Endothelial cell of umbilical vein (primary cell): Measurements from ENCODE around the gene PRMT1. TPM values are rescaled to one million over a fixed set of nuclear protein-coding genes. Genes with fewer than 3 reads are reported as not detected.

Source experiments
- BruUV-seq: library from RNA; stranded (reverse); fragments of 400-500 nt; replicated peaks from 2 replicates; lab custom pipeline; 2021; lab: Mats Ljungman, UMichigan
- CTCF ChIA-PET: fragments of 300-600, 350-600 bp; sonication (Branson Sonifier 250); formaldehyde crosslinking; loops from one replicate; lab custom pipeline; 2021; ENCODE audit warnings: antibody characterized with exemption, inconsistent platforms; lab: Charles Lee
- POLR2A ChIA-PET: fragments of 300-600, 350-600 bp; sonication (Branson Sonifier 250); formaldehyde crosslinking; loops from one replicate; lab custom pipeline; 2021; ENCODE audit warnings: antibody characterized with exemption, inconsistent platforms; lab: Charles Lee
- DNase-seq: peaks from one replicate; pipeline ENCODE4 v3.0.0-alpha.2; 2011; ENCODE audit warnings: low read depth, low spot score
- FAIRE-seq: peaks from 2 replicates; lab custom pipeline; 2011; peaks lifted over from hg19 to GRCh38; lab: Jason Lieb, UNC
- H2AFZ ChIP-seq: 2 replicates; pipeline ENCODE4 v1.6.0; 2012; ENCODE audit warnings: low read depth, low read length, control low read depth, inconsistent platforms
- H3K27ac ChIP-seq: 2 replicates; pipeline ENCODE4 v1.5.1; 2011; ENCODE audit warnings: low read depth, mild to moderate bottlenecking, control low read depth, low read length, moderate library complexity; ENCODE audit not compliant: insufficient read depth
- H3K27me3 ChIP-seq, 2 experiments: 2 replicates each; pipeline versions ENCODE4 v1.6.0 to v1.6.1; 2011; ENCODE audit warnings: low read length in 2 of 2, mixed read lengths in 1 of 2; ENCODE audit not compliant: control insufficient read depth in 2 of 2, insufficient read depth in 2 of 2
- H3K36me3 ChIP-seq, 2 experiments: 2 replicates in 1 of 2; 3 replicates in 1 of 2; pipeline ENCODE4 v1.5.1; 2011; ENCODE audit warnings: low read length in 2 of 2, mild to moderate bottlenecking in 1 of 2, moderate library complexity in 1 of 2; ENCODE audit not compliant: control insufficient read depth in 2 of 2, insufficient read depth in 2 of 2; ENCODE audit errors: extremely low read depth in 1 of 2
- H3K4me1 ChIP-seq: 3 replicates; pipeline ENCODE4 v1.5.1; 2011; ENCODE audit warnings: mild to moderate bottlenecking, low read length; ENCODE audit not compliant: control insufficient read depth, insufficient read depth; ENCODE audit errors: extremely low read depth
- H3K4me2 ChIP-seq: 2 replicates; pipeline ENCODE4 v1.6.1; 2011; ENCODE audit warnings: low read length, control low read depth, mixed read lengths; ENCODE audit not compliant: insufficient read depth
- H3K4me3 ChIP-seq, 3 experiments: fragments of 200-600 bp in 1 of 3; sonication (generic), shearing (Covaris generic) in 1 of 3; replicated peaks in 1 of 3; 2 replicates each; pipeline ENCODE4 v1.5.1; 2011 to 2016; ENCODE audit warnings: control low read depth in 3 of 3, low read length in 3 of 3, mild to moderate bottlenecking in 2 of 3, inconsistent platforms in 1 of 3, low read depth in 1 of 3, moderate library complexity in 1 of 3; ENCODE audit not compliant: insufficient read depth in 1 of 3
- H3K79me2 ChIP-seq: 2 replicates; pipeline ENCODE4 v1.6.0; 2012; ENCODE audit warnings: low read length, inconsistent platforms; ENCODE audit not compliant: control insufficient read depth, insufficient read depth
- H3K9ac ChIP-seq: replicated peaks from 2 replicates; pipeline ENCODE3; 2011; ENCODE audit warnings: low read length, control low read depth; ENCODE audit not compliant: insufficient read depth; ENCODE audit errors: extremely low read depth
- H3K9me1 ChIP-seq: replicated peaks from 3 replicates; pipeline ENCODE4 v1.6.0; 2011; ENCODE audit warnings: mild to moderate bottlenecking, low read length; ENCODE audit not compliant: control insufficient read depth, insufficient read depth; ENCODE audit errors: extremely low read depth
- H3K9me3 ChIP-seq: replicated peaks from 2 replicates; pipeline ENCODE4 v1.5.1; 2012; ENCODE audit warnings: low read length, inconsistent platforms; ENCODE audit not compliant: control insufficient read depth, insufficient read depth
- H4K20me1 ChIP-seq: replicated peaks from 2 replicates; pipeline ENCODE3; 2011; ENCODE audit warnings: mild to moderate bottlenecking, low read length; ENCODE audit not compliant: control insufficient read depth, insufficient read depth; ENCODE audit errors: extremely low read depth
- EZH2 ChIP-seq: IDR thresholded peaks from 2 replicates; pipeline ENCODE4 v1.6.1; 2012; ENCODE audit warnings: borderline replicate concordance, low read depth, mild to moderate bottlenecking, moderate library complexity, low read length, inconsistent platforms; ENCODE audit not compliant: severe bottlenecking
- FOS ChIP-seq: IDR thresholded peaks from 2 replicates; pipeline ENCODE4 v1.6.1; 2011; ENCODE audit warnings: mild to moderate bottlenecking, low read length, moderate library complexity, borderline replicate concordance; ENCODE audit not compliant: insufficient read depth
- GATA2 ChIP-seq: IDR thresholded peaks from 2 replicates; pipeline ENCODE4 v1.7.0; 2011; ENCODE audit warnings: low read depth, mild to moderate bottlenecking, moderate library complexity, mixed read lengths, low read length; ENCODE audit not compliant: insufficient read length, insufficient read depth
- JUN ChIP-seq: IDR thresholded peaks from 2 replicates; pipeline ENCODE4 v1.6.1; 2011; ENCODE audit warnings: borderline replicate concordance, low read depth; ENCODE audit not compliant: insufficient read length, insufficient read depth
- MYC ChIP-seq: IDR thresholded peaks from one replicate; pipeline ENCODE4 v1.6.1; 2011; ENCODE audit warnings: mild to moderate bottlenecking, low read depth, low read length
- POLR2A ChIP-seq: IDR thresholded peaks from 2 replicates; pipeline ENCODE4 v1.6.1; 2012; ENCODE audit warnings: low read depth, mild to moderate bottlenecking, control low read depth, low read length
- POLR2AphosphoS5 ChIP-seq: IDR thresholded peaks from 2 replicates; pipeline ENCODE4 v1.6.1; 2012; ENCODE audit warnings: low read depth, mild to moderate bottlenecking, control low read depth, low read length, moderate library complexity; ENCODE audit not compliant: insufficient read depth
- dilution Hi-C: fragments of 300-500 bp; cut with MboI; formaldehyde crosslinking; loops from one replicate; pipeline ENCODE4 v1.15.0; 2019; ENCODE audit warnings: low sequenced_read_pairs; ENCODE audit not compliant: extremely low pct_ligation_motif_present
- intact Hi-C: fragments of 100-400 bp; cut with micrococcal nuclease; formaldehyde crosslinking; loops from one replicate; pipeline ENCODE4 v1.10.0; 2022
- polyA plus RNA-seq, 4 experiments: library from polyadenylated mRNA; depleted of rRNA in 3 of 4; stranded (reverse) in 3 of 4; unstranded in 1 of 4; fragments of >200 nt; gene quantifications; 2 replicates each; pipeline versions ENCODE4 v1.2.1 to v1.2.3, GENCODE V29; 2011 to 2012; ENCODE audit warnings: missing spikeins in 1 of 4
- total RNA-seq: library from RNA; stranded (reverse); gene quantifications from 2 replicates; pipeline ENCODE4 v1.2.3, GENCODE V29; 2021
- TF ChIP-seq, protein P1 (sequence below), 2 donors: IDR thresholded peaks; 1 replicate in 1 of 2; 2 replicates in 1 of 2; pipeline ENCODE4 v1.5.1; 2011; ENCODE audit warnings: low read length in 2 of 2, mild to moderate bottlenecking in 2 of 2, moderate library complexity in 2 of 2, control low read depth in 1 of 2, inconsistent platforms in 1 of 2, low read depth in 1 of 2; ENCODE audit not compliant: insufficient read depth in 1 of 2; ENCODE audit errors: extremely low read depth in 1 of 2
- TF ChIP-seq, protein P2 (sequence below): IDR thresholded peaks from 2 replicates; pipeline ENCODE4 v1.6.1; 2011; ENCODE audit not compliant: insufficient read depth, insufficient read length

PRMT1 gene
- total and polyA plus RNA-seq, 2 donors (not counting 3 experiments of a cell fraction or from before 2014, with no cell fraction given): 242 to 542 TPM

DNA sequence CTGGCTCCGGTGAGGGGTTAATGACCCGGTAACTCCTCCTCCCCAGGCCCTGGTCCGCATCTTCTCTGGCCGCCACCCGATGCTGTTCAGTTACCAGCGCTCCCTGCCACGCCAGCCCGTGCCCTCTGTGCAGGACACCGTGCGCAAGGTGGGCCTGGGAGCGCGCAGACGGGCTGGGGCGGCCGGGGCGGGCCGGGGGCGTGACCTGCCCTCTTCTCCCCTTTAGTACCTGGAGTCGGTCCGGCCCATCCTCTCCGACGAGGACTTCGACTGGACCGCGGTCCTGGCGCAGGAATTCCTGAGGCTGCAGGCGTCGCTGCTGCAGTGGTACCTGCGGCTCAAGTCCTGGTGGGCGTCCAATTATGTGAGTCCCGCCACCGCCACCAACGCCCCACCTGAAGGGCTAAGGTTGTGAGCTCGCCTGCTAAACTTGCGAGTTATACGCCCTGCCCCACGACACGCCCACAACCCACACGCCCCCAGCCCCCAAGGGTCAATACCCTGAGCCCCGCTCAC, 24.3 kb downstream of the PRMT1 start:
- CTCF ChIA-PET: interaction anchor here (1.7 kb wide), 1 partner anchor 17 kb away, joined by 8 read pairs; no protein-coding TSS in a partner anchor
- FAIRE-seq: no peak
- dilution Hi-C loops: no loop called here

More for the DNA sequence above, 24.3 kb downstream of the PRMT1 start:
- Histone ChIP-seq H3K9ac (no peak overlapping the region), H3K4me1 (no peaks in the 10 kb centered on the region), H3K9me3 (no peaks in the 10 kb centered on the region), H3K27ac (no peak overlapping the region), H3K36me3 (peaks cover 0 to 10% of the 10 kb centered on the region in 2 experiments), H2AFZ (no peak overlapping the region), H3K79me2 (no peaks in the 10 kb centered on the region), H3K9me1 (no peaks in the 10 kb centered on the region), H3K27me3 (no peaks in the 10 kb centered on the region), H3K4me2 (no peak overlapping the region), H3K4me3 (no peak overlapping the region), H4K20me1 (no peaks in the 10 kb centered on the region)
- intact Hi-C loops: no loop called here
- DNase-seq: no peak
- POLR2A ChIA-PET: no interaction called here
- BruUV-seq: no TSS peak
- TF ChIP-seq, protein P1, sequence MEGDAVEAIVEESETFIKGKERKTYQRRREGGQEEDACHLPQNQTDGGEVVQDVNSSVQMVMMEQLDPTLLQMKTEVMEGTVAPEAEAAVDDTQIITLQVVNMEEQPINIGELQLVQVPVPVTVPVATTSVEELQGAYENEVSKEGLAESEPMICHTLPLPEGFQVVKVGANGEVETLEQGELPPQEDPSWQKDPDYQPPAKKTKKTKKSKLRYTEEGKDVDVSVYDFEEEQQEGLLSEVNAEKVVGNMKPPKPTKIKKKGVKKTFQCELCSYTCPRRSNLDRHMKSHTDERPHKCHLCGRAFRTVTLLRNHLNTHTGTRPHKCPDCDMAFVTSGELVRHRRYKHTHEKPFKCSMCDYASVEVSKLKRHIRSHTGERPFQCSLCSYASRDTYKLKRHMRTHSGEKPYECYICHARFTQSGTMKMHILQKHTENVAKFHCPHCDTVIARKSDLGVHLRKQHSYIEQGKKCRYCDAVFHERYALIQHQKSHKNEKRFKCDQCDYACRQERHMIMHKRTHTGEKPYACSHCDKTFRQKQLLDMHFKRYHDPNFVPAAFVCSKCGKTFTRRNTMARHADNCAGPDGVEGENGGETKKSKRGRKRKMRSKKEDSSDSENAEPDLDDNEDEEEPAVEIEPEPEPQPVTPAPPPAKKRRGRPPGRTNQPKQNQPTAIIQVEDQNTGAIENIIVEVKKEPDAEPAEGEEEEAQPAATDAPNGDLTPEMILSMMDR (IDR thresholded peaks at IDR 0.05; ENCODE audit: extremely low read depth in 1 of 2, insufficient read depth in 1 of 2, low read depth in 1 of 2, low read length in 2 of 2): no peak
- TF ChIP-seq POLR2A: no peak
- TF ChIP-seq POLR2AphosphoS5: no peak
- no peak for TF ChIP-seq GATA2
- TF ChIP-seq, protein P2, sequence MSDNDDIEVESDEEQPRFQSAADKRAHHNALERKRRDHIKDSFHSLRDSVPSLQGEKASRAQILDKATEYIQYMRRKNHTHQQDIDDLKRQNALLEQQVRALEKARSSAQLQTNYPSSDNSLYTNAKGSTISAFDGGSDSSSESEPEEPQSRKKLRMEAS: no peak
- TF ChIP-seq FOS: no peak
- no peak for TF ChIP-seq MYC
- TF ChIP-seq JUN: no peak
- no peak for TF ChIP-seq EZH2
